Measurements from ENCODE around the gene WDR5. TPM values are rescaled to one million over a fixed set of nuclear protein-coding genes. Genes with fewer than 3 reads are reported as not detected.

Gene WDR5
- polyA plus RNA-seq, 2 of the 4 experiments (the other 2 are of a cell fraction): 37.9 to 46.0 TPM

DNA sequence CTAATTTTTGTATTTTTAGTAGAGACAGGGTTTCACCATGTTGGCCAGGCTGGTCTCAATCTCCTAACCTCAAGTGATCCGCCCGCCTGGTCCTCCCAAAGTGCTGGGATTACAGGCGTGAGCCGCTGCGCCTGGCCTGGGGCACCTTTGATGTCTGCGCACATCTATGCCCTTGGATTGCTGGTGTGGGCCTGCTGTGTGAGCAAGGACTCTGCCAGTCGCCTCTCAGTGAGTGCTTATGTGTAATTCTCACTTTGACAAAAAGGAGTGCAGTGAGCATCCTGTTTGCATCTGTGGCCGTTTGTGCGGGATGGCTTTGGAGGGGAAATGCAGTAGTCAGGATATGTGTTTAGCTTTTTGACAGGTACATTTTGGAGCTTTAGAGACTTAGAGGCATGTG, 9.4 kb downstream of the WDR5 start:
- TF ChIP-seq NR3C1 (IDR thresholded peaks at IDR 0.05): no peak
- TF ChIP-seq FOXS1 (CRISPR knock-in tag; IDR thresholded peaks at IDR 0.05): no peak
- TF ChIP-seq RNF2 (IDR thresholded peaks at IDR 0.05; ENCODE audit: borderline replicate concordance, low read depth): no peak
- TF ChIP-seq KDM1A (IDR thresholded peaks at IDR 0.05; ENCODE audit: low read depth): no peak
- no peak for TF ChIP-seq CHD2 (IDR thresholded peaks at IDR 0.05; ENCODE audit: low read length, partially characterized antibody)
- no peak for TF ChIP-seq BHLHE40 (IDR thresholded peaks at IDR 0.05; ENCODE audit: low read depth, low read length)
- TF ChIP-seq RCOR1 (IDR thresholded peaks at IDR 0.05; ENCODE audit: low read depth, low read length): no peak
- TF ChIP-seq KDM5A (IDR thresholded peaks at IDR 0.05): no peak
- no peak for TF ChIP-seq CEBPB (IDR thresholded peaks at IDR 0.05)
- TF ChIP-seq FOSL2 (IDR thresholded peaks at IDR 0.05): no peak
- TF ChIP-seq FOSL2 (CRISPR knock-in tag; IDR thresholded peaks at IDR 0.05): no peak
- ATAC-seq (no peak), DNase-seq (ENCODE audit: low read depth in 1 of 2, low spot score in 1 of 2) (no peak), FAIRE-seq (no peak)
- H3K27ac ChIP-seq: no peak overlapping the region
- H3K4me1 ChIP-seq: no peaks in the 10 kb centered on the region
- CTCF ChIA-PET: interaction anchor here (0.9 to 1.3 kb wide), 2 partner anchors 14 to 119 kb away, joined by 3 read pairs; no protein-coding TSS in a partner anchor
- no peak overlapping the region for H3K4me2 ChIP-seq
- 92% methylated on average over 9 of the region's 9 CpGs for WGBS (ENCODE audit: missing lambda C conversion rate)
- POLR2A ChIA-PET: no interaction called here
- no peaks in the 10 kb centered on the region for H3K9me3 ChIP-seq
- no peak overlapping the region for H3K4me3 ChIP-seq

DNA sequence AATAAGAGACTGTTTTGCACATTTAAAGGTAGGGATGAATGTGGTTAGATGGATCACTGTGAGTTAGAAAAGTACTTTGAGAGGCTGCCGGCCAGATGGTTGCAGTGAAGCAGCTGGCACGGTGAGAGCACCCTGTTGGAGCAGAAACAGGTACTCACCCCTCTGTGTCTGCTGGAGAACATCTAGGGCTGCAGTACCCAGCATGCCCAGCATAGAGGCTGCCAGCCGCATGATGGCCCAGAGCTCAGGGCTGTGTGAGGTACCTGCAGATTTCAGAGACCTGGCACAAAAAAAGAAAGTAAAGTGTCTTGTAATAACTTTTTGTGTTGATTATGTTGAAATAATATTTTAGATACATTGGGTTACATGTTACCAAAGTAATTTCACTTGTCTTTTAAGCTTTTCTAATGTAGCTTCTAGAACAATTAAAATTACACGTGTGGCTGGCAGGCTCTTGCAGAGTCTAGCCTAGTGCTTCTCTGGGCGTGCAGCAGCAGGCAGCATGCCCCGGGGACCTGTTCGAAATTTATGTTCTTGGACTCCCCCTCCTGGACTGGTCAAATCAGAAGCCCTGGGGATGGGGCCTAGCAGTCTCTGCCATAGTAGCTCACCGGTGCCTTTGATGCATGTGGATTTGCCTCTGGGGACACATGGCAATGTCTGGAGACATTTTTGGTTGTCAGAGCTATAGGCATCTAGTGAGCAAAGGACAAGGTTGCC, 11.1 kb downstream of the WDR5 start:
- WGBS (ENCODE audit: missing lambda C conversion rate): 91% methylated on average over 8 of the region's 8 CpGs
- DNase-seq (ENCODE audit: low read depth in 1 of 2, low spot score in 1 of 2): no peak
- Histone ChIP-seq H3K4me3 (no peak overlapping the region), H3K27ac (no peak overlapping the region), H3K4me2 (no peak overlapping the region), H3K9me3 (no peaks in the 10 kb centered on the region), H3K4me1 (no peaks in the 10 kb centered on the region)
- no peak for FAIRE-seq
- ChIA-PET POLR2A (interaction anchor here (0.7 to 1.2 kb wide), 2 partner anchors 8 to 11 kb away, joined by 3 to 4 read pairs; partner anchors contain the start of gene WDR5), CTCF (interaction anchor here (0.8 to 1.0 kb wide), 4 partner anchors 9 to 24 kb away, joined by 3 to 4 read pairs (median 3); partner anchors contain the start of gene WDR5)
- ATAC-seq: peak in 1 of 2 experiments; percentile 74; a peak in 3 of 6 replicates
- no peak for TF ChIP-seq CHD2 (IDR thresholded peaks at IDR 0.05; ENCODE audit: low read length, partially characterized antibody)

DNA sequence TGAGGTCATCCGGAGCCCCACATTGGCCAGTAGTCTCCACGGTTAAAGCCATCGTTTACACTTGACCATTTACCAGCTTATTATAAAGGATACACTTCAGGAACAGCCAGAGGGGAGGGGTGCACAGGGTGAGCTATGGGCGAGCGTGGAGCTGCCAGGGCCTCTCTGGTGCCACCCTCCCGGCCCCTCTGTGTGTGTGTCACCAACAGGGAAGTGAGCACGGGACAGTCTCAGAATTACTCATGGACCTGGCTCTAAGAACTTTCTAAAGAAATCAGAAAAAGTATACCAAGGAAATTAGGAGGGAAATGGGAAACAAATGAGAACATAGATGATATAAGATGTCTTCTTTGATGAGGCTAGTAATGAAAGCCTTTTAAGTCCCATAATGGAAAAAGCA, 13.5 kb downstream of the WDR5 start:
- H3K27ac ChIP-seq: no peak overlapping the region
- no peak overlapping the region for H3K4me2 ChIP-seq
- WGBS (ENCODE audit: missing lambda C conversion rate): 87% methylated on average over 7 of the region's 7 CpGs
- ATAC-seq (no peak), DNase-seq (ENCODE audit: low read depth in 1 of 2, low spot score in 1 of 2) (no peak), FAIRE-seq (no peak)
- H3K4me1 ChIP-seq: no peaks in the 10 kb centered on the region
- POLR2A ChIA-PET: no interaction called here
- TF ChIP-seq CHD2 (IDR thresholded peaks at IDR 0.05; ENCODE audit: low read length, partially characterized antibody): no peak
- TF ChIP-seq HEYL (CRISPR knock-in tag; IDR thresholded peaks at IDR 0.05): no peak
- TF ChIP-seq RCOR1 (IDR thresholded peaks at IDR 0.05; ENCODE audit: low read depth, low read length): no peak
- TF ChIP-seq, protein P1, sequence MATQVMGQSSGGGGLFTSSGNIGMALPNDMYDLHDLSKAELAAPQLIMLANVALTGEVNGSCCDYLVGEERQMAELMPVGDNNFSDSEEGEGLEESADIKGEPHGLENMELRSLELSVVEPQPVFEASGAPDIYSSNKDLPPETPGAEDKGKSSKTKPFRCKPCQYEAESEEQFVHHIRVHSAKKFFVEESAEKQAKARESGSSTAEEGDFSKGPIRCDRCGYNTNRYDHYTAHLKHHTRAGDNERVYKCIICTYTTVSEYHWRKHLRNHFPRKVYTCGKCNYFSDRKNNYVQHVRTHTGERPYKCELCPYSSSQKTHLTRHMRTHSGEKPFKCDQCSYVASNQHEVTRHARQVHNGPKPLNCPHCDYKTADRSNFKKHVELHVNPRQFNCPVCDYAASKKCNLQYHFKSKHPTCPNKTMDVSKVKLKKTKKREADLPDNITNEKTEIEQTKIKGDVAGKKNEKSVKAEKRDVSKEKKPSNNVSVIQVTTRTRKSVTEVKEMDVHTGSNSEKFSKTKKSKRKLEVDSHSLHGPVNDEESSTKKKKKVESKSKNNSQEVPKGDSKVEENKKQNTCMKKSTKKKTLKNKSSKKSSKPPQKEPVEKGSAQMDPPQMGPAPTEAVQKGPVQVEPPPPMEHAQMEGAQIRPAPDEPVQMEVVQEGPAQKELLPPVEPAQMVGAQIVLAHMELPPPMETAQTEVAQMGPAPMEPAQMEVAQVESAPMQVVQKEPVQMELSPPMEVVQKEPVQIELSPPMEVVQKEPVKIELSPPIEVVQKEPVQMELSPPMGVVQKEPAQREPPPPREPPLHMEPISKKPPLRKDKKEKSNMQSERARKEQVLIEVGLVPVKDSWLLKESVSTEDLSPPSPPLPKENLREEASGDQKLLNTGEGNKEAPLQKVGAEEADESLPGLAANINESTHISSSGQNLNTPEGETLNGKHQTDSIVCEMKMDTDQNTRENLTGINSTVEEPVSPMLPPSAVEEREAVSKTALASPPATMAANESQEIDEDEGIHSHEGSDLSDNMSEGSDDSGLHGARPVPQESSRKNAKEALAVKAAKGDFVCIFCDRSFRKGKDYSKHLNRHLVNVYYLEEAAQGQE (IDR thresholded peaks at IDR 0.05): no peak
- TF ChIP-seq BHLHE40 (IDR thresholded peaks at IDR 0.05; ENCODE audit: low read depth, low read length): no peak
- no peak for TF ChIP-seq HOXB13 (CRISPR knock-in tag; IDR thresholded peaks at IDR 0.05; ENCODE audit: low read depth)
- TF ChIP-seq, protein P2, sequence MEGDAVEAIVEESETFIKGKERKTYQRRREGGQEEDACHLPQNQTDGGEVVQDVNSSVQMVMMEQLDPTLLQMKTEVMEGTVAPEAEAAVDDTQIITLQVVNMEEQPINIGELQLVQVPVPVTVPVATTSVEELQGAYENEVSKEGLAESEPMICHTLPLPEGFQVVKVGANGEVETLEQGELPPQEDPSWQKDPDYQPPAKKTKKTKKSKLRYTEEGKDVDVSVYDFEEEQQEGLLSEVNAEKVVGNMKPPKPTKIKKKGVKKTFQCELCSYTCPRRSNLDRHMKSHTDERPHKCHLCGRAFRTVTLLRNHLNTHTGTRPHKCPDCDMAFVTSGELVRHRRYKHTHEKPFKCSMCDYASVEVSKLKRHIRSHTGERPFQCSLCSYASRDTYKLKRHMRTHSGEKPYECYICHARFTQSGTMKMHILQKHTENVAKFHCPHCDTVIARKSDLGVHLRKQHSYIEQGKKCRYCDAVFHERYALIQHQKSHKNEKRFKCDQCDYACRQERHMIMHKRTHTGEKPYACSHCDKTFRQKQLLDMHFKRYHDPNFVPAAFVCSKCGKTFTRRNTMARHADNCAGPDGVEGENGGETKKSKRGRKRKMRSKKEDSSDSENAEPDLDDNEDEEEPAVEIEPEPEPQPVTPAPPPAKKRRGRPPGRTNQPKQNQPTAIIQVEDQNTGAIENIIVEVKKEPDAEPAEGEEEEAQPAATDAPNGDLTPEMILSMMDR (IDR thresholded peaks at IDR 0.05): no peak
- no peaks in the 10 kb centered on the region for H3K9me3 ChIP-seq
- H3K4me3 ChIP-seq: no peak overlapping the region
- CTCF ChIA-PET: interaction anchor here (0.9 to 1.5 kb wide), 2 partner anchors 21 to 37 kb away, joined by 3 read pairs; no protein-coding TSS in a partner anchor

All from A549 (cell line).